Osteocyte (in vitro differentiated cells): ENCODE data around the gene KCNT1. TPM values are rescaled to one million over a fixed set of nuclear protein-coding genes. Genes with fewer than 3 reads are reported as not detected.

Experiments
- DNase-seq: peaks from one replicate; pipeline ENCODE4 v3.0.0; 2021; ENCODE audit warnings: mixed read lengths; ENCODE audit not compliant: unreplicated experiment; ENCODE audit errors: extremely low spot score
- H3K27ac Mint-ChIP-seq: one replicate; pipeline ENCODE4 v1.8.0; 2021; ENCODE audit warnings: mild to moderate bottlenecking, mixed read lengths; ENCODE audit not compliant: unreplicated experiment
- H3K27me3 Mint-ChIP-seq: one replicate; pipeline ENCODE4 v1.8.0; 2021; ENCODE audit warnings: mixed read lengths; ENCODE audit not compliant: unreplicated experiment
- H3K36me3 Mint-ChIP-seq: one replicate; pipeline ENCODE4 v1.8.0; 2021; ENCODE audit warnings: mixed read lengths; ENCODE audit not compliant: unreplicated experiment
- H3K4me1 Mint-ChIP-seq: one replicate; pipeline ENCODE4 v1.8.0; 2021; ENCODE audit warnings: mixed read lengths; ENCODE audit not compliant: unreplicated experiment
- H3K4me3 Mint-ChIP-seq: one replicate; pipeline ENCODE4 v1.8.0; 2021; ENCODE audit warnings: mild to moderate bottlenecking, moderate library complexity, mixed read lengths; ENCODE audit not compliant: unreplicated experiment
- H3K9me3 Mint-ChIP-seq: one replicate; pipeline ENCODE4 v1.8.0; 2021; ENCODE audit warnings: mixed read lengths; ENCODE audit not compliant: unreplicated experiment
- CTCF ChIP-seq: fragments of 200-600 bp; sonication (generic); IDR thresholded peaks from 2 replicates; pipeline ENCODE4 v1.5.0; 2021; ENCODE audit warnings: antibody characterized with exemption, mild to moderate bottlenecking, moderate library complexity
- total RNA-seq: library from RNA; stranded (reverse); gene quantifications from 2 replicates; pipeline ENCODE4 v1.2.1, GENCODE V29; 2021

KCNT1 gene
- total RNA-seq, 1 donor from 2014 or later: not detected

- no peaks in the 10 kb centered on the region for H3K27me3 Mint-ChIP-seq
- no peak for TF ChIP-seq CTCF
- no peaks in the 10 kb centered on the region for H3K4me1 Mint-ChIP-seq
- no peaks in the 10 kb centered on the region for H3K36me3 Mint-ChIP-seq
- no peak for DNase-seq
- no peaks in the 10 kb centered on the region for H3K9me3 Mint-ChIP-seq
- no peak overlapping the region for H3K27ac Mint-ChIP-seq
- no peak overlapping the region for H3K4me3 Mint-ChIP-seq
Observed at GRCh38 chr9:135758056-135758455, 56.1 kb downstream of the KCNT1 start.

GRCh38 chr9:135758870-135759269, 56.9 kb downstream of the KCNT1 start:
- Mint-ChIP-seq H3K4me1 (no peaks in the 10 kb centered on the region), H3K9me3 (no peaks in the 10 kb centered on the region), H3K27me3 (no peaks in the 10 kb centered on the region), H3K27ac (no peak overlapping the region), H3K36me3 (no peaks in the 10 kb centered on the region), H3K4me3 (no peak overlapping the region)
- TF ChIP-seq CTCF: no peak
- DNase-seq: no peak

- Mint-ChIP-seq H3K4me3 (no peak overlapping the region), H3K36me3 (no peaks in the 10 kb centered on the region), H3K27ac (no peak overlapping the region), H3K4me1 (no peaks in the 10 kb centered on the region), H3K27me3 (no peaks in the 10 kb centered on the region), H3K9me3 (no peaks in the 10 kb centered on the region)
- no peak for DNase-seq
- no peak for TF ChIP-seq CTCF
Observed at GRCh38 chr9:135759676-135760300, 57.8 kb downstream of the KCNT1 start.

- H3K27me3 Mint-ChIP-seq: no peaks in the 10 kb centered on the region
- TF ChIP-seq CTCF: no peak
- no peak for DNase-seq
- no peaks in the 10 kb centered on the region for H3K9me3 Mint-ChIP-seq
- no peak overlapping the region for H3K27ac Mint-ChIP-seq
- no peaks in the 10 kb centered on the region for H3K36me3 Mint-ChIP-seq
- no peak overlapping the region for H3K4me3 Mint-ChIP-seq
- no peaks in the 10 kb centered on the region for H3K4me1 Mint-ChIP-seq
Observed at GRCh38 chr9:135760465-135760864, 58.5 kb downstream of the KCNT1 start.

GRCh38 chr9:135761150-135761844, 59.3 kb downstream of the KCNT1 start:
- H3K27me3 Mint-ChIP-seq: no peaks in the 10 kb centered on the region
- TF ChIP-seq CTCF: no peak
- no peak for DNase-seq
- H3K27ac Mint-ChIP-seq: no peak overlapping the region
- no peaks in the 10 kb centered on the region for H3K36me3 Mint-ChIP-seq
- no peak overlapping the region for H3K4me3 Mint-ChIP-seq
- no peaks in the 10 kb centered on the region for H3K9me3 Mint-ChIP-seq
- no peaks in the 10 kb centered on the region for H3K4me1 Mint-ChIP-seq
